Ishikawa (cell line): Measurements from ENCODE around the gene NKX6-1.

Experiments used
- CEBPB ChIP-seq: IDR thresholded peaks from 2 replicates; pipeline ENCODE4 v1.6.1; 2012
- CREB1 ChIP-seq: IDR thresholded peaks from 2 replicates; pipeline ENCODE4 v1.6.1; 2012; ENCODE audit warnings: low read depth
- EGR1 ChIP-seq: IDR thresholded peaks from 2 replicates; pipeline ENCODE4 v1.6.1; 2012
- EP300 ChIP-seq: IDR thresholded peaks from 2 replicates; pipeline ENCODE4 v1.6.1; 2012; ENCODE audit warnings: borderline replicate concordance
- FOXM1 ChIP-seq: IDR thresholded peaks from 2 replicates; pipeline ENCODE4 v1.6.1; 2012; ENCODE audit warnings: low read depth, borderline replicate concordance
- NFIC ChIP-seq: IDR thresholded peaks from 2 replicates; pipeline ENCODE4 v1.6.1; 2012
- RAD21 ChIP-seq: IDR thresholded peaks from 2 replicates; pipeline ENCODE4 v1.6.1; 2012; ENCODE audit warnings: low read depth
- REST ChIP-seq: IDR thresholded peaks from 2 replicates; pipeline ENCODE4 v1.6.1; 2012; ENCODE audit warnings: low read depth, mild to moderate bottlenecking
- TAF1 ChIP-seq: IDR thresholded peaks from 2 replicates; pipeline ENCODE4 v1.6.1; 2012; ENCODE audit warnings: low read depth, mild to moderate bottlenecking
- TCF12 ChIP-seq: IDR thresholded peaks from 2 replicates; pipeline ENCODE4 v1.6.1; 2012; ENCODE audit warnings: low read depth
- TEAD4 ChIP-seq: IDR thresholded peaks from 2 replicates; pipeline ENCODE4 v1.6.1; 2012
- YY1 ChIP-seq: IDR thresholded peaks from 2 replicates; pipeline ENCODE4 v1.6.1; 2012; ENCODE audit warnings: low read depth
- ZBTB7A ChIP-seq: IDR thresholded peaks from 2 replicates; pipeline ENCODE4 v1.6.1; 2012; ENCODE audit warnings: low read depth
- TF ChIP-seq, protein P1 (sequence below): IDR thresholded peaks from 2 replicates; pipeline ENCODE4 v1.6.1; 2012
- TF ChIP-seq, protein P2 (sequence below): IDR thresholded peaks from 2 replicates; pipeline ENCODE4 v1.6.1; 2012

Gene NKX6-1

DNA sequence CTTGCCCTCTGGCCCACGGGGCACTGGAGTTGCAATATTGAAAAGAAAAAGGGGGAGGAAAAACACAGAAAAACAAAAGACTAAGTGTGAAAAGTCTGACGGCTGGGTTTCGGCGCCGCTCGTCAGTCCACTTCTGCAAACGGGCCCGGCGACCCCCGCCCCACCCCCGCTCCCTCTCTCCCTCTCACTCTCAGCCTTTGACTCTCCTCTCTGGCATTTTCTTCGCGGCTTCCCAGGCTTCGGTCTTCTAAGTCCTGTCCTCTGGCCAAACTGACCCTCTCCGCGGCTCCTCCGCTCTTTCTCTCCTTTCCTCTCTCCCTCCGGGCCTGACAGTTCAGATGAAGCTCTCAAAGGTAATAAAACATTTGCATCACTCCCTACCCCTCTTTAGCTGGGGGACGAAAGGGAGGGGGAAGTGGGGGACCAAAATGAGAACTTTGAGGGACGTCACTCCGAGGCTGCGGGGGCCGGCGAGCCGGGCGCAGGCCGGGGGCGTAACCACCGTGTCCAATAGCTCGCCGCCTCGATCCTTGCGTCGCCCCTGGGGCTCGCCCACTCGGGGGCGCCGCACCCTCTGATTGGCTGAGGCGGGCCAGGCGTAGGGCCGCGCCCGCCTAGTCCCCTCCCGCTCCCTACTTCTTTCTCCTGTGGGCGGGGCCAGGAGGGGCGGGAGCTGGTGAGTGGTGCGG is at the start of gene NKX6-1:
NKX6-1 (minus strand) TSS at position 358 of the 689 bp plus-strand sequence. CDS start 1,064 bp downstream, outside the sequence.
- TF ChIP-seq TAF1 (no peak), CREB1 (peak; percentile 35), ZBTB7A (peak; percentile 41), EP300 (no peak), REST (no peak), NFIC (no peak), EGR1 (peak; percentile 83), YY1 (no peak), TEAD4 (no peak), TCF12 (no peak), RAD21 (no peak), CEBPB (no peak), FOXM1 (no peak)
- TF ChIP-seq, protein P1, sequence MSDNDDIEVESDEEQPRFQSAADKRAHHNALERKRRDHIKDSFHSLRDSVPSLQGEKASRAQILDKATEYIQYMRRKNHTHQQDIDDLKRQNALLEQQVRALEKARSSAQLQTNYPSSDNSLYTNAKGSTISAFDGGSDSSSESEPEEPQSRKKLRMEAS = no peak
- TF ChIP-seq, protein P2, sequence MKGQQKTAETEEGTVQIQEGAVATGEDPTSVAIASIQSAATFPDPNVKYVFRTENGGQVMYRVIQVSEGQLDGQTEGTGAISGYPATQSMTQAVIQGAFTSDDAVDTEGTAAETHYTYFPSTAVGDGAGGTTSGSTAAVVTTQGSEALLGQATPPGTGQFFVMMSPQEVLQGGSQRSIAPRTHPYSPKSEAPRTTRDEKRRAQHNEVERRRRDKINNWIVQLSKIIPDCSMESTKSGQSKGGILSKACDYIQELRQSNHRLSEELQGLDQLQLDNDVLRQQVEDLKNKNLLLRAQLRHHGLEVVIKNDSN = no peak

GRCh38 chr4:84547211-84547610 is 48.1 kb upstream of the NKX6-1 start:
- TF ChIP-seq NFIC = no peak
- no peak for TF ChIP-seq YY1
- no peak for TF ChIP-seq TCF12
- TF ChIP-seq FOXM1 = no peak
- TF ChIP-seq, protein P1 = no peak
- TF ChIP-seq RAD21 = no peak
- TF ChIP-seq CEBPB = no peak
- no peak for TF ChIP-seq EGR1
- TF ChIP-seq CREB1 = no peak
- TF ChIP-seq, protein P2 = no peak

DNA sequence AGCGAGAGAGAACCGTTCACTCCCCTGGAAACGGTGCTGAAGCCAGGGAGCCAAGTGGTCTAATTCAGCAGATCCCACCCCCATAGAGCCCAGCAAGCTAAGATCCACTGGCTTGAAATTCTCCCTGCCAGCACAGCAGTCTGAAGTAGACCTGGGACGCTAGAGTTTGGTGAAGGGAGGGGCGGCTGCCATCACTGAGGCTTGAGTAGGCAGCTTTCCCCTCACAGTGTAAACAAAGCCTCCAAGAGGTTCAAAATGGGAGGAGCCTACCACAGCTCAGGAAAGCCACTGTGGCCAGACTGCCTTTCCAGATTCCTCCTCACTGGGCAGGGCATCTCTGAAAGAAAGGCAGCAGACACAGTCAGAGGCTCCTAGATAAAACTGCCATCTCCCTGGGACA is 46.0 kb upstream of the NKX6-1 start:
- TF ChIP-seq EGR1 (no peak), TAF1 (no peak), NFIC (no peak), CEBPB (no peak), CREB1 (no peak), EP300 (no peak)

GRCh38 chr4:84535901-84536300 is 36.8 kb upstream of the NKX6-1 start:
- TF ChIP-seq NFIC = no peak
- no peak for TF ChIP-seq CREB1
- no peak for TF ChIP-seq TCF12
- no peak for TF ChIP-seq EP300
- no peak for TF ChIP-seq EGR1
- TF ChIP-seq RAD21 = no peak
- TF ChIP-seq FOXM1 = no peak
- no peak for TF ChIP-seq CEBPB
- TF ChIP-seq TAF1 = no peak
- TF ChIP-seq TEAD4 = no peak
- TF ChIP-seq, protein P1 = no peak
- TF ChIP-seq ZBTB7A = no peak
- TF ChIP-seq YY1 = no peak
- TF ChIP-seq REST = no peak
- TF ChIP-seq, protein P2 = no peak

DNA sequence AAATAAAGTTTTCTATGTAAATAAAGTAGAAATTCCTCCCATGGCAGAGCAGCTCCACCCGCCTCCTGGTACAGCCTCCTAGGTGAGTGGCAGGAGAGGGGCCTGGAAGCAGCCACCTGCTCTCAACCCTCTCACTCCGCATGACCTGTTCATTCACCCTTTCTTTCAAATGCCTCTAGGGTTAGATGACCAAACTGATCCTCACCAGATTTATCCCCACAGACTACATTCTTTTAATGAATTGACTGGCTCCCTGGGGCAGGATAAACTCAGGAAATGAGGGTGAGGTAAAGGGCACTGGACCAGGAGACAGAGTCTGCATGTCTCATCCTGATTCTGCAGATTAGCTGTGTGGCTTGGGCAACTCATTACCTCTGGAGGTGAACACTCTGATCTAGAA is 32.6 kb upstream of the NKX6-1 start:
- no peak for TF ChIP-seq YY1
- TF ChIP-seq TCF12 = no peak
- TF ChIP-seq CREB1 = no peak
- no peak for TF ChIP-seq ZBTB7A
- no peak for TF ChIP-seq NFIC
- TF ChIP-seq FOXM1 = no peak
- TF ChIP-seq, protein P2 = no peak
- no peak for TF ChIP-seq CEBPB
- no peak for TF ChIP-seq EGR1
- TF ChIP-seq, protein P1 = no peak
- TF ChIP-seq TEAD4 = no peak
- no peak for TF ChIP-seq REST
- no peak for TF ChIP-seq TAF1
- no peak for TF ChIP-seq RAD21
- no peak for TF ChIP-seq EP300
